ENCODE measurements around the gene DGKB.

Gene DGKB

DNA sequence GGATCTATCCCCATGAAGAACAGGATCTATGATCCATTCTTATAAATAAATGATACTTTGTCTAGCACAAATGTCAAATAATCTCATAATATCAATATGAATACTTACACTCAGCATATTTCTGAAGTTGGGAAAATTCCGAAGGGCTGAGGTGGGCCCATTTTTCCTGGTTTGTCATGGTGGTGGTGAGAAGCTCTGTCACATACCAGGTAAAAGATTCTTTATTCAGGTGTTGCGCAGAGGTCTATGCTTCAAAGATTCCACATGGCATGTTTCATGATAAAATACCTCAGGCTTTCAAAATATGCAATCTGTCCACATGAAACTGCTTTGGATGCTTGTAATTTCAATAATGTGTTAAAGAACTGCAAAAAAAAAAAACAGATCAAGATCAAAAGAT is 61.5 kb downstream of the DGKB start:
- no peak overlapping the region for H3K4me3 ChIP-seq (ENCODE audit: low read depth, low read length)
- no peak for TF ChIP-seq CTCF (IDR thresholded peaks at IDR 0.05; ENCODE audit: low read depth, low read length)

GRCh38 chr7:14839307-14839706 is 63.2 kb downstream of the DGKB start:
- no peak overlapping the region for H3K4me3 ChIP-seq (ENCODE audit: low read depth, low read length)
- TF ChIP-seq CTCF (IDR thresholded peaks at IDR 0.05; ENCODE audit: low read depth, low read length): no peak

- H3K4me3 ChIP-seq (ENCODE audit: low read depth, low read length): no peak overlapping the region
- no peak for TF ChIP-seq CTCF (IDR thresholded peaks at IDR 0.05; ENCODE audit: low read depth, low read length)
Observed at GRCh38 chr7:14837216-14837615, 65.3 kb downstream of the DGKB start.

DNA sequence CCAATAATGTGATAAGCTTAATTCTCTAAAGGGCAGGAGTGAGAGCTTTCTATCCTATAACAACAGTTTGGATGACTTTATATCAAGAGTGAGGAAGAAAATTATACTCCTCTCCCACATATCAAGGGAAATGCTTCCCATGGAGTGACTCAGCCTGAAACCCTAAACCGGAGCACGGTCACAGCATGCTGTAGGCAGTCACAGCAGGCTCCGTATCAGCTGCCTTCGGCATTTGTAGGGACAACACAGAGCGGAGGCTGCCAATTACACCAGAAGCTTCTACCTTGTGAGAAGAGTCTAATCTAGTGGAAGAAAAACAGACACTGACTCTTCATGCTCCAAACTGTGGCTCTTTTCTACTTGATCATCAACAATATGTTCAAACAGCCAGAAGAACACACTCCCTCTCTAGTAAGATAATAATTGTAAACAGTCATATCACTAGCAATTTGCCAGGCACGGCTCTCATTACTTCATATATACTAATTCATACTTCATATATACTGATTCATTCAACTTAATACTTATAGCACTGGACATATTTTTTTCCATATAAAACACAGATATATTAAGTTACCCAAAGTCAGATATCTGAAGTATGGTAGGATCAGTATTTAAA is 65.9 kb downstream of the DGKB start:
- TF ChIP-seq CTCF (IDR thresholded peaks at IDR 0.05; ENCODE audit: low read depth, low read length): no peak
- no peak overlapping the region for H3K4me3 ChIP-seq (ENCODE audit: low read depth, low read length)

DNA sequence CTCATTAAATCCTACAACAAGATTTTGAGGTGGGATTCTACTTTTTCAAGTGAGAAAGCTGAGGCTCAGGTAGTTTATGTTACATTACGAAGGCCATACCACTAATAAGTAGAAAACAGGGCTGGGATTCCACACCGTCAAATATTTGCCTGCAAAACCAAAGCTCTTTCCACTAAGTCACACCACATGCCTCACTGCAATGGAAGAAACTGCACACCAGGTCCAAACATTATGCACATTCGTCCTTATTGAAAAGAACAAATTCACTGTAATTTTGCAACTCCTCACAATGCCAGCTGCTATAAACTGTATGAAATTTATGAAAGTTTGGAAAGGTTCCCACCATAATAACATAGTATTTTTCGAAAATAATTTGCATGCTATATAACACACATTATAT is 66.5 kb downstream of the DGKB start:
- TF ChIP-seq CTCF (IDR thresholded peaks at IDR 0.05; ENCODE audit: low read depth, low read length): no peak
- H3K4me3 ChIP-seq (ENCODE audit: low read depth, low read length): no peak overlapping the region

DNA sequence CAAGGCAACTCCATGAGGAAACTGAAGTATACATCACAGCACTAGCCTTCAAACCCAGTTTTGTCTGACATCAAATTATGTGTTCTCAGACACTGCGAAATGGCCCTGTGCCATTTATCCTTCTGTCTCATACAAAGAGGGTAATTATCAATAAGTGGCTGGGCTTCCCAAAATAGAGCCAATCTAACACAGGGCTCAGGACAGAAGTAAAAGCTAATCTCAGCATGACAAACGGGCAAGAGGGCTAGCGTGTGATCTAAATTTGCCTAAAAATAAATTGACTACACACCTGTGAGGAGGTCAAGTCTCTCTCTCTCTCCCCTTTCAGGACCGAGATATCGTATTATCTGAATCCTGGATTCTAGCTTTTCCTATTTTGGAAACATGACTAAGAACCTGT is 67.2 kb downstream of the DGKB start:
- H3K4me3 ChIP-seq (ENCODE audit: low read depth, low read length): no peak overlapping the region
- no peak for TF ChIP-seq CTCF (IDR thresholded peaks at IDR 0.05; ENCODE audit: low read depth, low read length)

DNA sequence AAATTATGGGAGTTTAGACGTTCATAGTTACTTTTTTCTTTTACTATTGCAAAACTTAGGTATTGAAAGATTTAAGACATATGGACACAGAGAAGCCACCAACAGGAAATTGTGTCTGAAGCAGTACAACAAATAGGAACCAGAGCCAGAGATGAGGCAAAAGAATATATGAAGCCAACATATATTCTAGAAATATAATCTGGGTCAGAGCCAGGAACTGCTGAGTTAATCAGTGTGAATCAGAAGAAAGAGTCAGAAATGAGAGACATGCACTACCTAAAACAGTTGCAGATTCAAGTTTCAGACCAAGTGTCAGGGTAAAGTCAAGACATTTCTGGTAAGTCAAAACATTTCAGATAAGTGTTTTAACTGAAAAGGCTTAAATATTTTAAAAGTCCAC is 67.7 kb downstream of the DGKB start:
- TF ChIP-seq CTCF (IDR thresholded peaks at IDR 0.05; ENCODE audit: low read depth, low read length): no peak
- no peak overlapping the region for H3K4me3 ChIP-seq (ENCODE audit: low read depth, low read length)

Measured in WI38 (cell line).